HL-60 (cell line): Measurements from ENCODE around the gene UGT1A7.
"Not testable (repeated sequence)": the region's sequence is repeated elsewhere in the genome, so short reads cannot be mapped to it uniquely, and the experiment has no call there.

ENCODE experiments used
- DNase-seq, 2 experiments: peaks; one replicate each; pipeline ENCODE4 v3.0.0-alpha.2; 2010 to 2020; ENCODE audit warnings: low read depth in 1 of 2, low spot score in 1 of 2
- H3K27ac ChIP-seq: fragments of 250-450 bp; sonication (Bioruptor Pico); replicated peaks from 2 replicates; pipeline ENCODE4 v1.5.1; 2020; ENCODE audit warnings: mild to moderate bottlenecking, moderate library complexity
- H3K27me3 ChIP-seq: fragments of 250-450 bp; sonication (Bioruptor Pico); 2 replicates; pipeline ENCODE4 v1.5.1; 2021; ENCODE audit warnings: mild to moderate bottlenecking, moderate library complexity; ENCODE audit not compliant: insufficient read depth, poor library complexity, severe bottlenecking
- H3K4me3 ChIP-seq: replicated peaks from 2 replicates; pipeline ENCODE4 v1.5.1; 2011; ENCODE audit warnings: mild to moderate bottlenecking, control low read depth, low read length; ENCODE audit not compliant: insufficient read depth
- GABPA ChIP-seq: IDR thresholded peaks from 2 replicates; pipeline ENCODE4 v1.6.1; 2012; ENCODE audit warnings: low read depth
- POLR2AphosphoS5 ChIP-seq: IDR thresholded peaks from 2 replicates; pipeline ENCODE4 v1.6.1; 2012; ENCODE audit warnings: low read depth
- SPI1 ChIP-seq: IDR thresholded peaks from 2 replicates; pipeline ENCODE4 v1.6.1; 2012; ENCODE audit warnings: low read depth, mild to moderate bottlenecking, borderline replicate concordance
- TF ChIP-seq, protein P1 (sequence below): IDR thresholded peaks from 2 replicates; pipeline ENCODE4 v1.6.1; 2012; ENCODE audit warnings: low read depth; ENCODE audit not compliant: insufficient replicate concordance
- TF ChIP-seq, protein P2 (sequence below): IDR thresholded peaks from one replicate; pipeline ENCODE4 v1.5.1; 2011; ENCODE audit warnings: low read length, control low read depth, inconsistent platforms; ENCODE audit not compliant: insufficient read depth

Gene UGT1A7

DNA sequence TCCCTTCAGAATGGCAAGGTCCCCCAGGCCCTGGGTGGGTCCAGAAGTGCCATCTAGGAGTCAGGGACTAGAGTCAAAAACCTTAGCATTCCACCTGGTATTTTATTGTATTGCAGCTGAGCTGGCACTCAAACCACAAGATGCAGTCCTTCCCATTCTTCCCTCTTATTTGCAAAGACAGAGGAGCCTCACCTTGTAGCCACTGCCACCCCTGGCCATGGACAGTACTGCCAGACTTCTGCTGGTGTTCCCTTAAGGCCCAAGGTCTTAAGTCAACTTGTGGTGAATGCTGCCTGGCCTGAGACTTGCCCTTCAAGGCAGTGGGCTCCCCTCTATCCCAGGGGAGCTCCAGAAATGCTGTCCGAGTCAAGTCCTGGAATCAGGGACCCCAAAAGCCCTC, 38.6 kb upstream of the UGT1A7 start:
- no peak overlapping the region for H3K27ac ChIP-seq
- TF ChIP-seq, protein P1, sequence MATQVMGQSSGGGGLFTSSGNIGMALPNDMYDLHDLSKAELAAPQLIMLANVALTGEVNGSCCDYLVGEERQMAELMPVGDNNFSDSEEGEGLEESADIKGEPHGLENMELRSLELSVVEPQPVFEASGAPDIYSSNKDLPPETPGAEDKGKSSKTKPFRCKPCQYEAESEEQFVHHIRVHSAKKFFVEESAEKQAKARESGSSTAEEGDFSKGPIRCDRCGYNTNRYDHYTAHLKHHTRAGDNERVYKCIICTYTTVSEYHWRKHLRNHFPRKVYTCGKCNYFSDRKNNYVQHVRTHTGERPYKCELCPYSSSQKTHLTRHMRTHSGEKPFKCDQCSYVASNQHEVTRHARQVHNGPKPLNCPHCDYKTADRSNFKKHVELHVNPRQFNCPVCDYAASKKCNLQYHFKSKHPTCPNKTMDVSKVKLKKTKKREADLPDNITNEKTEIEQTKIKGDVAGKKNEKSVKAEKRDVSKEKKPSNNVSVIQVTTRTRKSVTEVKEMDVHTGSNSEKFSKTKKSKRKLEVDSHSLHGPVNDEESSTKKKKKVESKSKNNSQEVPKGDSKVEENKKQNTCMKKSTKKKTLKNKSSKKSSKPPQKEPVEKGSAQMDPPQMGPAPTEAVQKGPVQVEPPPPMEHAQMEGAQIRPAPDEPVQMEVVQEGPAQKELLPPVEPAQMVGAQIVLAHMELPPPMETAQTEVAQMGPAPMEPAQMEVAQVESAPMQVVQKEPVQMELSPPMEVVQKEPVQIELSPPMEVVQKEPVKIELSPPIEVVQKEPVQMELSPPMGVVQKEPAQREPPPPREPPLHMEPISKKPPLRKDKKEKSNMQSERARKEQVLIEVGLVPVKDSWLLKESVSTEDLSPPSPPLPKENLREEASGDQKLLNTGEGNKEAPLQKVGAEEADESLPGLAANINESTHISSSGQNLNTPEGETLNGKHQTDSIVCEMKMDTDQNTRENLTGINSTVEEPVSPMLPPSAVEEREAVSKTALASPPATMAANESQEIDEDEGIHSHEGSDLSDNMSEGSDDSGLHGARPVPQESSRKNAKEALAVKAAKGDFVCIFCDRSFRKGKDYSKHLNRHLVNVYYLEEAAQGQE: no peak
- TF ChIP-seq, protein P2, sequence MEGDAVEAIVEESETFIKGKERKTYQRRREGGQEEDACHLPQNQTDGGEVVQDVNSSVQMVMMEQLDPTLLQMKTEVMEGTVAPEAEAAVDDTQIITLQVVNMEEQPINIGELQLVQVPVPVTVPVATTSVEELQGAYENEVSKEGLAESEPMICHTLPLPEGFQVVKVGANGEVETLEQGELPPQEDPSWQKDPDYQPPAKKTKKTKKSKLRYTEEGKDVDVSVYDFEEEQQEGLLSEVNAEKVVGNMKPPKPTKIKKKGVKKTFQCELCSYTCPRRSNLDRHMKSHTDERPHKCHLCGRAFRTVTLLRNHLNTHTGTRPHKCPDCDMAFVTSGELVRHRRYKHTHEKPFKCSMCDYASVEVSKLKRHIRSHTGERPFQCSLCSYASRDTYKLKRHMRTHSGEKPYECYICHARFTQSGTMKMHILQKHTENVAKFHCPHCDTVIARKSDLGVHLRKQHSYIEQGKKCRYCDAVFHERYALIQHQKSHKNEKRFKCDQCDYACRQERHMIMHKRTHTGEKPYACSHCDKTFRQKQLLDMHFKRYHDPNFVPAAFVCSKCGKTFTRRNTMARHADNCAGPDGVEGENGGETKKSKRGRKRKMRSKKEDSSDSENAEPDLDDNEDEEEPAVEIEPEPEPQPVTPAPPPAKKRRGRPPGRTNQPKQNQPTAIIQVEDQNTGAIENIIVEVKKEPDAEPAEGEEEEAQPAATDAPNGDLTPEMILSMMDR: no peak
- no peak for TF ChIP-seq SPI1
- TF ChIP-seq GABPA: no peak
- TF ChIP-seq POLR2AphosphoS5: no peak
- H3K4me3 ChIP-seq: no peak overlapping the region
- peak in 1 of 2 experiments; percentile 36 for DNase-seq
- H3K27me3 ChIP-seq: no peaks in the 10 kb centered on the region

DNA sequence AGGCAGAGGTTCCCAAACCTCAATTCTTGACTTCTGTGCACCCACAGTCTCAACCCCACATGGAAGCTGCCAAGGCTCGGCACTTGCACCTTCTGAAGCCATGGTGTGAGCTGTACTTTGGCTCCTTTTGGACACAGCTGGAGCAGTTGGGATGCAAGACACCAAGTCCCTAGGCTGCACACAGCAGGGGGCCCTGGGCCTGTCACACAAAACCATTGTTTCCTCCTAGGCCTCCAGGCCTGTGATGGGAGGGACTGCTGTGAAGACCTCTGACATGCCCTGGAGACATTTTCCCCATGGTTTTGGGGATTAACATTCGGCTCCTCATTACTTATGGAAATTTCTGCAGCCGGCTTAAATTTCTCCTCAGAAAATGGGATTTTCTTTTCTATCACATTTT, 35.7 kb upstream of the UGT1A7 start:
- H3K4me3 ChIP-seq, DNase-seq, H3K27ac ChIP-seq, H3K27me3 ChIP-seq: not testable (repeated sequence)

DNA sequence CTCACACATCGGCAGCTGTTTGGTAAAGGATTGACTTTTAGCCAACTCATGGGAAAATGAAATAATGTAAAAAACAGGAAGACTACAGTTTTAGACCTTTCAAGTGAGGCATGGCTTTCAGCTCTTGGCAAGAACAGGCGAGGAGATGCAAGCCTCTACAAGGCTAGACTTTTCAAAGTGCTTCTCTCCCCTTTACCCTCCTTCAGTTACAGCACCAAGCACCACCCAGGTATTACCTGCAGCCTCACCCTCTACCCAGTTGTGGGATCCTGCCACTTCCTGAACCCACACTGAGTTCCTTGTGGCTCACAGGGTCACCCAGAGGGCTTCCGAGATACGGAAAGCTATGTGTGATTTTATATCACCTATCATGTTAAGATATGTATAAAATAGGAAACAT, 30.7 kb upstream of the UGT1A7 start:
- no peaks in the 10 kb centered on the region for H3K27me3 ChIP-seq
- H3K4me3 ChIP-seq: no peak overlapping the region
- DNase-seq: no peak
- no peak overlapping the region for H3K27ac ChIP-seq
- TF ChIP-seq, protein P2: no peak
- TF ChIP-seq POLR2AphosphoS5: no peak
- TF ChIP-seq, protein P1: no peak
- TF ChIP-seq SPI1: no peak

DNA sequence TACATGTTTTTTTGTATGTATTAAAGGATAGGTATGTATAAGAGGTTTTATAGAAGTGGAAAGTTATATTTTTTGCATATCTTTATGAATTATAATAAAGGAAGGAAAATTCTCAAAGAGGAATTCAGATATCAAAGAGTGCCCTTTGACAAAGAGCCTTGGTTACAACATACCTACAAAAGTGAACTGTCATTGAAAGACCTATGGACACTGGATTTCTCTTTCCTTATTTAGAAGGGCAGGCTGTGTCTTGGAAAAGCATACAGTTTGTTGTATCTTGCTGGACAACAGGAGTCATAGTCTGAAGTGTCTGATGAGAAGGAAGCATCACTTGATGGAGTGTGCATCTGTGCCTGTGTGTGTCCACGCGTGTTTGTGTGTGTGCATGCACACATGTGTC, 30.3 kb upstream of the UGT1A7 start:
- Histone ChIP-seq H3K4me3 (no peak overlapping the region), H3K27me3 (no peaks in the 10 kb centered on the region), H3K27ac (no peak overlapping the region)
- no peak for TF ChIP-seq SPI1
- TF ChIP-seq, protein P2: no peak
- TF ChIP-seq, protein P1: no peak
- no peak for TF ChIP-seq POLR2AphosphoS5
- TF ChIP-seq GABPA: no peak
- DNase-seq: no peak
